ENCODE data around the gene RANBP10. TPM values are rescaled to one million over a fixed set of nuclear protein-coding genes. Genes with fewer than 3 reads are reported as not detected.
A peak's percentile ranks its signal among the peaks of the same experiment; 100 is the strongest.

The RANBP10 gene
- total and polyA plus RNA-seq, 2 of the 13 experiments (the other 11 are each of a cell fraction or from before 2014, with no cell fraction given): 9.2 to 22.7 TPM

DNA sequence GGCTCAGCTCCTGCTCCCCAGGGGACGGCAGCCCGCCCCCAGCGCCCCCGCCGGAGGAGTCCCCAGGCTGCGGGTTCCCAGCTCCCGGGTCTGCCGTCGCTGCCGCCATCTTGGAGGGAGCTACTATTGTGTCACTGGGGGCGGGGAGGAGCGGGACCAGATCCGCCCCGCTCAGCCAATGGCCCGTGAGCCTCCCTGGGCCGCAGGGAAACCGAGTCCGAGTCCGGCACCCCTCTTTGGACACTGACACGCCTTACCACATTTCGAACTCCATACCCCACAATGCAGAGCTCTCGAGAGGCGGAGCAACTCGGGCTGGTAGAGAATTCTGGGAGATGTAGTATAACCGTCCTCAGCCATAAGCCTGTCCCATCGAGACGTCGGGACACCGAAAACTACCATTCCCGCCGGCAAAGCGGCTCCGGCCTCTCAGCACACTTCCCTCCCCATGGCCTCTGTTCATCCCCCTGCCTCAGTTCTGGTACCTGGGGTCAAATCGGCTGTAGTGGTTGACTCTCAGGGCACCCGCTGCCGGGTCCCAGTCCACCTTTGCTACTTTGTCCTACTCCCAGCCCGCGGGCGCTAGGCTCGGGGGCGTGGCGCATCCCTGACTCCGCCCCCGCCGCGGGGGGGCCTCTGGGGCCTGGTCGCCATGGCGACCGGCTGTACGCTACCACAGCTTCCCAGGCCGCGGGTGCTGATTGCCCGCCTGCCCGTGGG is at the start of gene RANBP10, which contains the start of gene TSNAXIP1 (continued):
- TF ChIP-seq ZSCAN29 (CRISPR knock-in tag; conservative IDR thresholded peaks at IDR 0.05) (no peak), ZNF589 (CRISPR knock-in tag; conservative IDR thresholded peaks at IDR 0.05) (no peak), POLR2AphosphoS5 (IDR thresholded peaks at IDR 0.05; ENCODE audit: low read depth, low read length) (peak; percentile 88), RFXANK (CRISPR knock-in tag; IDR thresholded peaks at IDR 0.05) (no peak), ZFYVE20 (CRISPR knock-in tag; IDR thresholded peaks at IDR 0.05; ENCODE audit: borderline replicate concordance, low read depth) (no peak)
- TF ChIP-seq, protein P1, sequence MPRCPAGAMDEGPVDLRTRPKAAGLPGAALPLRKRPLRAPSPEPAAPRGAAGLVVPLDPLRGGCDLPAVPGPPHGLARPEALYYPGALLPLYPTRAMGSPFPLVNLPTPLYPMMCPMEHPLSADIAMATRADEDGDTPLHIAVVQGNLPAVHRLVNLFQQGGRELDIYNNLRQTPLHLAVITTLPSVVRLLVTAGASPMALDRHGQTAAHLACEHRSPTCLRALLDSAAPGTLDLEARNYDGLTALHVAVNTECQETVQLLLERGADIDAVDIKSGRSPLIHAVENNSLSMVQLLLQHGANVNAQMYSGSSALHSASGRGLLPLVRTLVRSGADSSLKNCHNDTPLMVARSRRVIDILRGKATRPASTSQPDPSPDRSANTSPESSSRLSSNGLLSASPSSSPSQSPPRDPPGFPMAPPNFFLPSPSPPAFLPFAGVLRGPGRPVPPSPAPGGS (CRISPR knock-in tag; IDR thresholded peaks at IDR 0.05): peak; percentile 92
- TF ChIP-seq, protein P2, sequence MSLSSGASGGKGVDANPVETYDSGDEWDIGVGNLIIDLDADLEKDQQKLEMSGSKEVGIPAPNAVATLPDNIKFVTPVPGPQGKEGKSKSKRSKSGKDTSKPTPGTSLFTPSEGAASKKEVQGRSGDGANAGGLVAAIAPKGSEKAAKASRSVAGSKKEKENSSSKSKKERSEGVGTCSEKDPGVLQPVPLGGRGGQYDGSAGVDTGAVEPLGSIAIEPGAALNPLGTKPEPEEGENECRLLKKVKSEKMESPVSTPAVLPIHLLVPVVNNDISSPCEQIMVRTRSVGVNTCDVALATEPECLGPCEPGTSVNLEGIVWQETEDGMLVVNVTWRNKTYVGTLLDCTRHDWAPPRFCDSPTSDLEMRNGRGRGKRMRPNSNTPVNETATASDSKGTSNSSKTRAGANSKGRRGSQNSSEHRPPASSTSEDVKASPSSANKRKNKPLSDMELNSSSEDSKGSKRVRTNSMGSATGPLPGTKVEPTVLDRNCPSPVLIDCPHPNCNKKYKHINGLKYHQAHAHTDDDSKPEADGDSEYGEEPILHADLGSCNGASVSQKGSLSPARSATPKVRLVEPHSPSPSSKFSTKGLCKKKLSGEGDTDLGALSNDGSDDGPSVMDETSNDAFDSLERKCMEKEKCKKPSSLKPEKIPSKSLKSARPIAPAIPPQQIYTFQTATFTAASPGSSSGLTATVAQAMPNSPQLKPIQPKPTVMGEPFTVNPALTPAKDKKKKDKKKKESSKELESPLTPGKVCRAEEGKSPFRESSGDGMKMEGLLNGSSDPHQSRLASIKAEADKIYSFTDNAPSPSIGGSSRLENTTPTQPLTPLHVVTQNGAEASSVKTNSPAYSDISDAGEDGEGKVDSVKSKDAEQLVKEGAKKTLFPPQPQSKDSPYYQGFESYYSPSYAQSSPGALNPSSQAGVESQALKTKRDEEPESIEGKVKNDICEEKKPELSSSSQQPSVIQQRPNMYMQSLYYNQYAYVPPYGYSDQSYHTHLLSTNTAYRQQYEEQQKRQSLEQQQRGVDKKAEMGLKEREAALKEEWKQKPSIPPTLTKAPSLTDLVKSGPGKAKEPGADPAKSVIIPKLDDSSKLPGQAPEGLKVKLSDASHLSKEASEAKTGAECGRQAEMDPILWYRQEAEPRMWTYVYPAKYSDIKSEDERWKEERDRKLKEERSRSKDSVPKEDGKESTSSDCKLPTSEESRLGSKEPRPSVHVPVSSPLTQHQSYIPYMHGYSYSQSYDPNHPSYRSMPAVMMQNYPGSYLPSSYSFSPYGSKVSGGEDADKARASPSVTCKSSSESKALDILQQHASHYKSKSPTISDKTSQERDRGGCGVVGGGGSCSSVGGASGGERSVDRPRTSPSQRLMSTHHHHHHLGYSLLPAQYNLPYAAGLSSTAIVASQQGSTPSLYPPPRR (CRISPR knock-in tag; IDR thresholded peaks at IDR 0.05; ENCODE audit: borderline replicate concordance): 0 out of 2 replicates have a peak, but pooled peaks have one; percentile 24
- TF ChIP-seq, protein P3, sequence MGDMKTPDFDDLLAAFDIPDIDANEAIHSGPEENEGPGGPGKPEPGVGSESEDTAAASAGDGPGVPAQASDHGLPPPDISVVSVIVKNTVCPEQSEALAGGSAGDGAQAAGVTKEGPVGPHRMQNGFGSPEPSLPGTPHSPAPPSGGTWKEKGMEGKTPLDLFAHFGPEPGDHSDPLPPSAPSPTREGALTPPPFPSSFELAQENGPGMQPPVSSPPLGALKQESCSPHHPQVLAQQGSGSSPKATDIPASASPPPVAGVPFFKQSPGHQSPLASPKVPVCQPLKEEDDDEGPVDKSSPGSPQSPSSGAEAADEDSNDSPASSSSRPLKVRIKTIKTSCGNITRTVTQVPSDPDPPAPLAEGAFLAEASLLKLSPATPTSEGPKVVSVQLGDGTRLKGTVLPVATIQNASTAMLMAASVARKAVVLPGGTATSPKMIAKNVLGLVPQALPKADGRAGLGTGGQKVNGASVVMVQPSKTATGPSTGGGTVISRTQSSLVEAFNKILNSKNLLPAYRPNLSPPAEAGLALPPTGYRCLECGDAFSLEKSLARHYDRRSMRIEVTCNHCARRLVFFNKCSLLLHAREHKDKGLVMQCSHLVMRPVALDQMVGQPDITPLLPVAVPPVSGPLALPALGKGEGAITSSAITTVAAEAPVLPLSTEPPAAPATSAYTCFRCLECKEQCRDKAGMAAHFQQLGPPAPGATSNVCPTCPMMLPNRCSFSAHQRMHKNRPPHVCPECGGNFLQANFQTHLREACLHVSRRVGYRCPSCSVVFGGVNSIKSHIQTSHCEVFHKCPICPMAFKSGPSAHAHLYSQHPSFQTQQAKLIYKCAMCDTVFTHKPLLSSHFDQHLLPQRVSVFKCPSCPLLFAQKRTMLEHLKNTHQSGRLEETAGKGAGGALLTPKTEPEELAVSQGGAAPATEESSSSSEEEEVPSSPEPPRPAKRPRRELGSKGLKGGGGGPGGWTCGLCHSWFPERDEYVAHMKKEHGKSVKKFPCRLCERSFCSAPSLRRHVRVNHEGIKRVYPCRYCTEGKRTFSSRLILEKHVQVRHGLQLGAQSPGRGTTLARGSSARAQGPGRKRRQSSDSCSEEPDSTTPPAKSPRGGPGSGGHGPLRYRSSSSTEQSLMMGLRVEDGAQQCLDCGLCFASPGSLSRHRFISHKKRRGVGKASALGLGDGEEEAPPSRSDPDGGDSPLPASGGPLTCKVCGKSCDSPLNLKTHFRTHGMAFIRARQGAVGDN (CRISPR knock-in tag; IDR thresholded peaks at IDR 0.05): peak; percentile 78
- TF ChIP-seq, protein P4, sequence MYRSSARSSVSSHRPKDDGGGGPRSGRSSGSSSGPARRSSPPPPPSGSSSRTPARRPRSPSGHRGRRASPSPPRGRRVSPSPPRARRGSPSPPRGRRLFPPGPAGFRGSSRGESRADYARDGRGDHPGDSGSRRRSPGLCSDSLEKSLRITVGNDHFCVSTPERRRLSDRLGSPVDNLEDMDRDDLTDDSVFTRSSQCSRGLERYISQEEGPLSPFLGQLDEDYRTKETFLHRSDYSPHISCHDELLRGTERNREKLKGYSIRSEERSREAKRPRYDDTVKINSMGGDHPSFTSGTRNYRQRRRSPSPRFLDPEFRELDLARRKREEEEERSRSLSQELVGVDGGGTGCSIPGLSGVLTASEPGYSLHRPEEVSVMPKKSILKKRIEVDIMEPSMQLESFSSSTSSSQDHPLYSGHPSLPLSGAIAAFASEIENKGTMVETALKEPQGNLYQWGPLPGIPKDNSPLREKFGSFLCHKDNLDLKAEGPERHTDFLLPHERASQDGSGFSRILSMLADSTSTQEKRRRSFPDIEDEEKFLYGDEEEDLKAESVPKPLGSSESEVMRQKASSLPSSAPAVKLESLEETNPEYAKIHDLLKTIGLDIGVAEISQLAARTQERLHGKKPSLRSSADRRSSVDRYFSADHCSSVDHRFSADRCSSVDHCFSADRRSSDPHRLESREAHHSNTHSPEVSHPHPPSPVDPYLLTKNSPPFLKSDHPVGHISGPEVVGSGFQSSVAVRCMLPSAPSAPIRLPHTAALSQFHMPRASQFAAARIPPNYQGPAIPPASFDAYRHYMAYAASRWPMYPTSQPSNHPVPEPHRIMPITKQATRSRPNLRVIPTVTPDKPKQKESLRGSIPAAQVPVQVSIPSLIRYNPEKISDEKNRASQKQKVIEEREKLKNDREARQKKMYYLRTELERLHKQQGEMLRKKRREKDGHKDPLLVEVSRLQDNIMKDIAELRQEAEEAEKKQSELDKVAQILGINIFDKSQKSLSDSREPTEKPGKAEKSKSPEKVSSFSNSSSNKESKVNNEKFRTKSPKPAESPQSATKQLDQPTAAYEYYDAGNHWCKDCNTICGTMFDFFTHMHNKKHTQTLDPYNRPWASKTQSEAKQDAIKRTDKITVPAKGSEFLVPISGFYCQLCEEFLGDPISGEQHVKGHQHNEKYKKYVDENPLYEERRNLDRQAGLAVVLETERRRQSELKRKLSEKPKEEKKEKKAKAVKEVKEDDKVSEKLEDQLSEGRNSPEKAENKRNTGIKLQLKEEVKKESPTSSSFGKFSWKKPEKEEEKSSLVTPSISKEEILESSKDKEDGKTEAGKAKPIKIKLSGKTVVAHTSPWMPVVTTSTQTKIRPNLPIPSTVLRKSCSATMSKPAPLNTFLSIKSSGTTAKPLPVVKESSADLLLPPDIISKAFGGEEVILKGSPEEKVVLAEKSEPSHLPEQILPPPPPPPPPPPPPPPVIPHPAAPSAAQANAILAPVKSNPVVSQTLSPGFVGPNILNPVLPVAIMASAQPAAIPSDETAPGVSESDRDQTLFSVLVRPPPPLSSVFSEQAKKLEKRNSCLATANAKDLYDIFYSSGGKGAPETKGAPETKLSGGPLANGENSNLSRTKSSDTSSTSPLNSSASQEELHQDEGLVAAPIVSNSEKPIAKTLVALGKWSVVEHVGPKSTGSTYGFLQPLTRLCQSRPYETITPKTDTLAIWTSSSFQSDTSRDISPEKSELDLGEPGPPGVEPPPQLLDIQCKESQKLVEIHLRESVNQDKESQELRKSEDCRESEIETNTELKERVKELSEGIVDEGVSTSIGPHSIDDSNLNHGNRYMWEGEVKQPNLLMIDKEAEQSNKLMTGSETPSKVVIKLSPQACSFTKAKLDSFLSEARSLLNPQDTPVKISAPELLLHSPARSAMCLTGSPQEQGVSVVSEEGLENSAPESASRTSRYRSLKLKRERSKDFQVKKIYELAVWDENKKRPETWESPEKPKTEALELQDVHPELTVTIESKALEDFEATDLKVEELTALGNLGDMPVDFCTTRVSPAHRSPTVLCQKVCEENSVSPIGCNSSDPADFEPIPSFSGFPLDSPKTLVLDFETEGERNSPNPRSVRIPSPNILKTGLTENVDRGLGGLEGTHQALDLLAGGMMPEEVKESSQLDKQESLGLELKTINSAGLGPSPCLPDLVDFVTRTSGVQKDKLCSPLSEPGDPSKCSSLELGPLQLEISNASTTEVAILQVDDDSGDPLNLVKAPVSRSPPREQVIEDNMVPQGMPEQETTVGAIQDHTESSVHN (CRISPR knock-in tag; IDR thresholded peaks at IDR 0.05): no peak

Data from HepG2 (cell line).